Measurements from ENCODE around the gene COL6A1. TPM values are rescaled to one million over a fixed set of nuclear protein-coding genes. Genes with fewer than 3 reads are reported as not detected.

COL6A1 gene
- polyA plus RNA-seq, 1 donor from 2014 or later = 29.4 TPM

- no peaks in the 10 kb centered on the region for H3K79me2 ChIP-seq (replicated peaks; ENCODE audit: insufficient read depth, low read length)
- H3K36me3 ChIP-seq (ENCODE audit: insufficient read depth, low read length) = no peaks in the 10 kb centered on the region
- TF ChIP-seq SMC3 (conservative IDR thresholded peaks at IDR 0.05; ENCODE audit: poor library complexity) (no peak), MXI1 (conservative IDR thresholded peaks at IDR 0.05; ENCODE audit: poor library complexity, severe bottlenecking) (no peak), EZH2 (IDR thresholded peaks at IDR 0.05; ENCODE audit: borderline replicate concordance, insufficient read depth, low read length, poor library complexity, severe bottlenecking) (no peak), TAF1 (IDR thresholded peaks at IDR 0.05; ENCODE audit: low read depth) (no peak), POLR2AphosphoS5 (IDR thresholded peaks at IDR 0.05) (no peak), EP300 (conservative IDR thresholded peaks at IDR 0.05; ENCODE audit: poor library complexity, severe bottlenecking) (no peak)
- H3K27me3 ChIP-seq (ENCODE audit: insufficient read depth, low read depth, low read length) = no peaks in the 10 kb centered on the region
- H3K9ac ChIP-seq (ENCODE audit: low read length) = no peak overlapping the region
- no peaks in the 10 kb centered on the region for H4K20me1 ChIP-seq (ENCODE audit: insufficient read depth)
- no peaks in the 10 kb centered on the region for H3K9me2 ChIP-seq (ENCODE audit: insufficient read depth, low read length)
- H3F3A ChIP-seq (ENCODE audit: insufficient read depth, low read length, poor library complexity, severe bottlenecking) = no peaks in the 10 kb centered on the region
- no peak overlapping the region for H2AFZ ChIP-seq (ENCODE audit: low read depth, low read length)
- H3K4me2 ChIP-seq (ENCODE audit: low read length) = no peak overlapping the region
- no peak overlapping the region for H3K27ac ChIP-seq (ENCODE audit: low read length)
- no peaks in the 10 kb centered on the region for H3K9me3 ChIP-seq (ENCODE audit: low read length)
- H3K4me3 ChIP-seq (ENCODE audit: low read length) = no peak overlapping the region
Measured at GRCh38 chr21:45988366-45989347, 7.1 kb downstream of the COL6A1 start.

GRCh38 chr21:45989355-45990048 lies 7.9 kb downstream of the COL6A1 start:
- no peaks in the 10 kb centered on the region for H4K20me1 ChIP-seq (ENCODE audit: insufficient read depth)

More at GRCh38 chr21:45989355-45990048, 7.9 kb downstream of the COL6A1 start:
- no peak overlapping the region for H3K9ac ChIP-seq (ENCODE audit: low read length)
- H3K9me2 ChIP-seq (ENCODE audit: insufficient read depth, low read length) = no peaks in the 10 kb centered on the region
- no peaks in the 10 kb centered on the region for H3K79me2 ChIP-seq (replicated peaks; ENCODE audit: insufficient read depth, low read length)
- no peaks in the 10 kb centered on the region for H3K9me3 ChIP-seq (ENCODE audit: low read length)
- no peak overlapping the region for H3K4me3 ChIP-seq (ENCODE audit: low read length)
- no peak overlapping the region for H3K27ac ChIP-seq (ENCODE audit: low read length)
- no peaks in the 10 kb centered on the region for H3K27me3 ChIP-seq (ENCODE audit: insufficient read depth, low read depth, low read length)
- no peaks in the 10 kb centered on the region for H3K36me3 ChIP-seq (ENCODE audit: insufficient read depth, low read length)
- H2AFZ ChIP-seq (ENCODE audit: low read depth, low read length) = no peak overlapping the region
- TF ChIP-seq CTCF (IDR thresholded peaks at IDR 0.05; ENCODE audit: poor library complexity, severe bottlenecking) = no peak
- TF ChIP-seq TAF1 (IDR thresholded peaks at IDR 0.05; ENCODE audit: low read depth) = no peak
- TF ChIP-seq EP300 (conservative IDR thresholded peaks at IDR 0.05; ENCODE audit: poor library complexity, severe bottlenecking) = no peak
- no peak for TF ChIP-seq POLR2AphosphoS5 (IDR thresholded peaks at IDR 0.05)
- TF ChIP-seq RAD21 (conservative IDR thresholded peaks at IDR 0.05) = no peak
- TF ChIP-seq SMC3 (conservative IDR thresholded peaks at IDR 0.05; ENCODE audit: poor library complexity) = no peak
- TF ChIP-seq EZH2 (IDR thresholded peaks at IDR 0.05; ENCODE audit: borderline replicate concordance, insufficient read depth, low read length, poor library complexity, severe bottlenecking) = no peak
- no peak for TF ChIP-seq MXI1 (conservative IDR thresholded peaks at IDR 0.05; ENCODE audit: poor library complexity, severe bottlenecking)
- TF ChIP-seq REST (IDR thresholded peaks at IDR 0.05; ENCODE audit: borderline replicate concordance) = no peak
- H3K4me2 ChIP-seq (ENCODE audit: low read length) = no peak overlapping the region
- H3F3A ChIP-seq (ENCODE audit: insufficient read depth, low read length, poor library complexity, severe bottlenecking) = no peaks in the 10 kb centered on the region

All from neural cell (in vitro differentiated cells).